ENCODE results near the gene CCDC192.

- no peak for TF ChIP-seq CTCF (conservative IDR thresholded peaks at IDR 0.05; ENCODE audit: low read length)
- no peak for TF ChIP-seq EZH2phosphoT487 (IDR thresholded peaks at IDR 0.05; ENCODE audit: borderline replicate concordance)
Measured at GRCh38 chr5:127926974-127927373, 223.8 kb downstream of the CCDC192 start.

All from Loucy (cell line).